ENCODE measurements around the gene GDE1. TPM values are rescaled to one million over a fixed set of nuclear protein-coding genes. Genes with fewer than 3 reads are reported as not detected.
"Not testable (repeated sequence)": the region's sequence is repeated elsewhere in the genome, so short reads cannot be mapped to it uniquely, and the experiment has no call there.

Gene GDE1
- total RNA-seq, 4 donors from 2014 or later = 36.3 to 66.4 (median 41.2) TPM

GRCh38 chr16:19548144-19548543, 26.2 kb upstream of the GDE1 start:
- 89 to 99% methylated on average over 3 of the region's 3 CpGs for WGBS, 2 donors
- Histone ChIP-seq H3K36me3 (peaks cover 0 to 74% (median 4%) of the 10 kb centered on the region in 3 donors), H3K27me3 (no peaks in the 10 kb centered on the region), H3K4me1 (no peaks in the 10 kb centered on the region), H3K9me3 (no peaks in the 10 kb centered on the region), H3K27ac (no peak overlapping the region), H3K4me3 (no peak overlapping the region)
- intact Hi-C loops (cut with DNase I) = no loop called here
- no peak for DNase-seq
- no peak for TF ChIP-seq POLR2A (IDR thresholded peaks at IDR 0.05)
- no peak for TF ChIP-seq CTCF (IDR thresholded peaks at IDR 0.05)

GRCh38 chr16:19543278-19543996, 21.5 kb upstream of the GDE1 start:
- DNase-seq; intact Hi-C loops (cut with DNase I); H3K4me3 ChIP-seq; H3K9me3 ChIP-seq; H3K27ac ChIP-seq; H3K27me3 ChIP-seq; H3K4me1 ChIP-seq: not testable (repeated sequence)
- WGBS, 2 donors = 74 to 75% methylated on average over 10 of the region's 10 CpGs
- H3K36me3 ChIP-seq = peaks cover 0 to 75% (median 1%) of the 10 kb centered on the region in 3 donors

GRCh38 chr16:19542138-19542821, 20.4 kb upstream of the GDE1 start:
- DNase-seq = no peak
- TF ChIP-seq POLR2A (IDR thresholded peaks at IDR 0.05) (no peak), CTCF (IDR thresholded peaks at IDR 0.05) (no peak)
- 61% methylated on average over 3 of the region's 3 CpGs for WGBS, 2 donors
- Histone ChIP-seq H3K4me3 (no peak overlapping the region), H3K27ac (no peak overlapping the region), H3K36me3 (peaks cover 0 to 73% (median 0%) of the 10 kb centered on the region in 3 donors), H3K4me1 (no peaks in the 10 kb centered on the region), H3K9me3 (no peaks in the 10 kb centered on the region), H3K27me3 (no peaks in the 10 kb centered on the region)
- intact Hi-C loops (cut with DNase I) = no loop called here

- peaks cover 0 to 70% (median 0%) of the 10 kb centered on the region in 3 donors for H3K36me3 ChIP-seq
Observed at GRCh38 chr16:19540241-19540970, 18.5 kb upstream of the GDE1 start.

GRCh38 chr16:19532601-19533000, 10.7 kb upstream of the GDE1 start:
- peaks cover 0 to 76% (median 0%) of the 10 kb centered on the region in 3 donors for H3K36me3 ChIP-seq
- no peaks in the 10 kb centered on the region for H3K9me3 ChIP-seq
- no peak for DNase-seq
- H3K4me3 ChIP-seq = no peak overlapping the region
- intact Hi-C loops (cut with DNase I) = no loop called here
- no peaks in the 10 kb centered on the region for H3K4me1 ChIP-seq
- no peaks in the 10 kb centered on the region for H3K27me3 ChIP-seq
- no peak overlapping the region for H3K27ac ChIP-seq
- no peak for TF ChIP-seq POLR2A (IDR thresholded peaks at IDR 0.05)
- 88 to 90% methylated on average over 1 of the region's 1 CpG for WGBS, 2 donors

More at GRCh38 chr16:19540241-19540970, 18.5 kb upstream of the GDE1 start:
- no peaks in the 10 kb centered on the region for H3K27me3 ChIP-seq
- H3K9me3 ChIP-seq = no peaks in the 10 kb centered on the region
- H3K27ac ChIP-seq = no peak overlapping the region
- DNase-seq = no peak
- H3K4me1 ChIP-seq = no peaks in the 10 kb centered on the region
- intact Hi-C loops (cut with DNase I) = no loop called here
- H3K4me3 ChIP-seq = no peak overlapping the region
- TF ChIP-seq CTCF (IDR thresholded peaks at IDR 0.05) (no peak), POLR2A (IDR thresholded peaks at IDR 0.05) (no peak)
- WGBS, 2 donors = 93 to 95% methylated on average over 6 of the region's 6 CpGs

GRCh38 chr16:19528666-19529065, 6.8 kb upstream of the GDE1 start:
- no peak overlapping the region for H3K27ac ChIP-seq
- H3K4me1 ChIP-seq = peaks cover 0 to 18% (median 9%) of the 10 kb centered on the region in 3 donors
- no peaks in the 10 kb centered on the region for H3K9me3 ChIP-seq
- no peak for TF ChIP-seq POLR2A (IDR thresholded peaks at IDR 0.05)
- no peak for TF ChIP-seq CTCF (IDR thresholded peaks at IDR 0.05)
- H3K27me3 ChIP-seq = no peaks in the 10 kb centered on the region
- DNase-seq = no peak
- H3K4me3 ChIP-seq = no peak overlapping the region
- 100% methylated on average over 3 of the region's 3 CpGs for WGBS, 2 donors
- intact Hi-C loops (cut with DNase I) = no loop called here
- H3K36me3 ChIP-seq = peaks cover 0 to 46% (median 0%) of the 10 kb centered on the region in 3 donors

Measured in esophagus squamous epithelium (tissue), 5 donors.